CD4-positive, alpha-beta T cell (primary cell): ENCODE results near the gene PPP1R14B. TPM values are rescaled to one million over a fixed set of nuclear protein-coding genes. Genes with fewer than 3 reads are reported as not detected.

Experiments
- ATAC-seq: fragments of 200-7000 bp; cut with Tn5 transposase; one replicate; pipeline ENCODE4 v1.10.0; 2022; ENCODE audit warnings: mild to moderate bottlenecking; ENCODE audit not compliant: poor library complexity
- CTCF ChIA-PET: fragments of 350-600 bp; sonication (Branson Sonifier 250); formaldehyde crosslinking; loops from one replicate; lab custom pipeline; 2021; ENCODE audit warnings: antibody characterized with exemption, inconsistent platforms; lab: Charles Lee
- POLR2A ChIA-PET: fragments of 350-600 bp; sonication (Branson Sonifier 250); formaldehyde crosslinking; loops from one replicate; lab custom pipeline; 2021; ENCODE audit warnings: antibody characterized with exemption, inconsistent platforms; lab: Charles Lee
- DNase-seq, 14 experiments: peaks; one replicate each; pipeline ENCODE4 v3.0.0-alpha.2; 2013 to 2020; ENCODE audit warnings: mixed read lengths in 2 of 14
- H3K27ac ChIP-seq, 2 donors: one replicate each; pipeline versions ENCODE4 v1.5.1 to v1.7.0; 2013; ENCODE audit warnings: low read length in 2 of 2, low read depth in 1 of 2, mild to moderate bottlenecking in 1 of 2
- H3K27me3 ChIP-seq, 2 experiments: 1 replicate in 1 of 2; 2 replicates in 1 of 2; pipeline versions ENCODE4 v1.6.1 to v1.7.0; 2013; ENCODE audit warnings: low read length in 2 of 2, control low read depth in 1 of 2, mild to moderate bottlenecking in 1 of 2, moderate library complexity in 1 of 2; ENCODE audit not compliant: insufficient read depth in 2 of 2, control insufficient read depth in 1 of 2
- H3K36me3 ChIP-seq: one replicate; pipeline ENCODE4 v1.6.1; 2013; ENCODE audit warnings: low read length, control low read depth; ENCODE audit not compliant: insufficient read depth
- H3K4me1 ChIP-seq: one replicate; pipeline ENCODE4 v1.6.1; 2013; ENCODE audit warnings: low read length, control low read depth; ENCODE audit not compliant: insufficient read depth
- H3K4me3 ChIP-seq: one replicate; pipeline ENCODE4 v1.5.1; 2013; ENCODE audit warnings: mild to moderate bottlenecking, low read length, moderate library complexity
- H3K9me3 ChIP-seq, 2 experiments: 1 replicate in 1 of 2; 2 replicates in 1 of 2; pipeline versions ENCODE4 v1.6.1 to v1.7.0; 2013; ENCODE audit warnings: low read length in 2 of 2, mild to moderate bottlenecking in 2 of 2, control low read depth in 1 of 2, moderate library complexity in 1 of 2; ENCODE audit not compliant: control insufficient read depth in 1 of 2, insufficient read depth in 1 of 2
- H3K27ac Mint-ChIP-seq: one replicate; pipeline ENCODE4 v1.8.0; 2020; ENCODE audit warnings: mixed read lengths
- H3K27me3 Mint-ChIP-seq: one replicate; pipeline ENCODE4 v1.8.0; 2021; ENCODE audit warnings: mixed read lengths
- H3K36me3 Mint-ChIP-seq: one replicate; pipeline ENCODE4 v1.8.0; 2021; ENCODE audit warnings: low read depth, mixed read lengths
- H3K4me1 Mint-ChIP-seq: one replicate; pipeline ENCODE4 v1.8.0; 2021; ENCODE audit warnings: low read depth, mixed read lengths
- H3K4me3 Mint-ChIP-seq: one replicate; pipeline ENCODE4 v1.8.0; 2020; ENCODE audit warnings: mild to moderate bottlenecking, mixed read lengths
- H3K9me3 Mint-ChIP-seq: one replicate; pipeline ENCODE4 v1.8.0; 2020; ENCODE audit warnings: mixed read lengths
- CTCF ChIP-seq: fragments of 200-600 bp; IDR thresholded peaks from one replicate; pipeline ENCODE4 v1.8.0; 2022; ENCODE audit warnings: antibody characterized with exemption, mild to moderate bottlenecking
- intact Hi-C, 2 experiments: fragments of 100-400 bp; cut with DNase I in 1 of 2; cut with micrococcal nuclease in 1 of 2; formaldehyde crosslinking; loops; one replicate each; pipeline versions ENCODE4 v1.15.1 to v1.9.0; 2023 to 2025; cut with DNase I, micrococcal nuclease
- total RNA-seq, 174 experiments: library from RNA in 2 of 174; stranded (reverse) in 2 of 174; gene quantifications; one replicate each; pipeline ENCODE4 v1.2.3 and lab custom pipeline; 2021 to 2026

PPP1R14B gene
- total RNA-seq, 2 experiments from 2014 or later, result 17.1 to 21.0 TPM

GRCh38 chr11:64239662-64240434, 6.9 kb downstream of the PPP1R14B start:
- no peaks in the 10 kb centered on the region for H3K9me3 Mint-ChIP-seq
- peaks cover 22% of the 10 kb centered on the region for H3K36me3 ChIP-seq
- H3K4me1 ChIP-seq, result peaks cover 59% of the 10 kb centered on the region
- ChIA-PET CTCF (interaction anchor here (1.0 to 1.9 kb wide), 4 partner anchors 8 to 102 kb away, joined by 3 to 10 read pairs (median 3); partner anchors contain the start of gene PLCB3), POLR2A (interaction anchor here (0.6 to 5.5 kb wide), 6 partner anchors 10 to 78 kb away, joined by 3 to 69 read pairs (median 15); partner anchors contain the start of genes DNAJC4, FERMT3, PRDX5 and STIP1)
- H3K4me1 Mint-ChIP-seq, result peaks cover 39% of the 10 kb centered on the region
- peak overlapping the region; percentile 80 for H3K4me3 ChIP-seq
- DNase-seq, result peak in 3 of 14 experiments; percentile 40 to 81 (median 69)
- H3K36me3 Mint-ChIP-seq, result peaks cover 36% of the 10 kb centered on the region
- no peak for TF ChIP-seq CTCF
- no peaks in the 10 kb centered on the region for H3K9me3 ChIP-seq
- H3K27ac Mint-ChIP-seq, result peak overlapping the region; percentile 100
- no peak for ATAC-seq
- no peaks in the 10 kb centered on the region for H3K27me3 ChIP-seq
- peak overlapping the region; percentile 97 to 100 for H3K27ac ChIP-seq
- intact Hi-C loops, result loop anchor here (2.0 to 5.0 kb wide), 4 partner anchors 13 to 65 kb away; partner anchors contain the start of genes FERMT3 (in 2 of the 2), BAD (in 1 of the 2), ESRRA (in 1 of the 2) and GPR137 (in 1 of the 2)
- H3K4me3 Mint-ChIP-seq, result peak overlapping the region; percentile 98
- no peaks in the 10 kb centered on the region for H3K27me3 Mint-ChIP-seq

- intact Hi-C loops, result no loop called here
- H3K27me3 Mint-ChIP-seq, result no peaks in the 10 kb centered on the region
- peaks cover 39% of the 10 kb centered on the region for H3K4me1 Mint-ChIP-seq
- H3K27ac Mint-ChIP-seq, result peak overlapping the region; percentile 100
- peak overlapping the region; percentile 51 for H3K4me3 Mint-ChIP-seq
- H3K9me3 ChIP-seq, result no peaks in the 10 kb centered on the region
- ChIA-PET CTCF (interaction anchor here (1.2 kb wide), 1 partner anchor 66 kb away, joined by 3 read pairs; no protein-coding TSS in a partner anchor), POLR2A (interaction anchor here (0.6 to 5.5 kb wide), 4 partner anchors 9 to 572 kb away, joined by 3 to 69 read pairs (median 4); partner anchors contain the start of genes DNAJC4, PRDX5 and TRMT112)
- peak in 1 of 14 experiments; percentile 34 for DNase-seq
- H3K4me3 ChIP-seq, result no peak overlapping the region
- H3K36me3 ChIP-seq, result peaks cover 19% of the 10 kb centered on the region
- TF ChIP-seq CTCF, result no peak
- H3K27me3 ChIP-seq, result no peaks in the 10 kb centered on the region
- H3K27ac ChIP-seq, result peak overlapping the region; percentile 7 to 29
- no peak for ATAC-seq
- peaks cover 36% of the 10 kb centered on the region for H3K36me3 Mint-ChIP-seq
- peaks cover 59% of the 10 kb centered on the region for H3K4me1 ChIP-seq
- no peaks in the 10 kb centered on the region for H3K9me3 Mint-ChIP-seq
Measured at GRCh38 chr11:64238999-64239398, 7.7 kb downstream of the PPP1R14B start.

GRCh38 chr11:64238076-64238475, 8.7 kb downstream of the PPP1R14B start:
- peaks cover 12% of the 10 kb centered on the region for H3K36me3 ChIP-seq
- ATAC-seq (no peak), DNase-seq (peak in 1 of 14 experiments; percentile 2)
- intact Hi-C loops, result no loop called here
- H3K9me3 ChIP-seq, result no peaks in the 10 kb centered on the region
- H3K27ac ChIP-seq, result peak overlapping the region in 1 of 2 donors; percentile 7
- H3K4me1 ChIP-seq, result peaks cover 61% of the 10 kb centered on the region
- no peak overlapping the region for H3K4me3 ChIP-seq
- H3K27me3 Mint-ChIP-seq, result no peaks in the 10 kb centered on the region
- TF ChIP-seq CTCF, result no peak
- peaks cover 39% of the 10 kb centered on the region for H3K4me1 Mint-ChIP-seq
- no peaks in the 10 kb centered on the region for H3K27me3 ChIP-seq
- peaks cover 30% of the 10 kb centered on the region for H3K36me3 Mint-ChIP-seq
- POLR2A ChIA-PET, result no interaction called here
- peak overlapping the region; percentile 54 for H3K4me3 Mint-ChIP-seq
- H3K9me3 Mint-ChIP-seq, result no peaks in the 10 kb centered on the region
- peak overlapping the region; percentile 100 for H3K27ac Mint-ChIP-seq
- CTCF ChIA-PET, result interaction anchor here (2.6 kb wide), 1 partner anchor 34 kb away, joined by 7 read pairs; no protein-coding TSS in a partner anchor
